ENCODE results near the gene PPP1R16B.

The PPP1R16B gene

GRCh38 chr20:38889792-38890496 is 84.4 kb downstream of the PPP1R16B start:
- Histone ChIP-seq H2AFZ (ENCODE audit: low read length) (no peak overlapping the region), H4K20me1 (ENCODE audit: insufficient read depth, low read length) (no peaks in the 10 kb centered on the region), H3K9me2 (ENCODE audit: low read depth, low read length) (no peaks in the 10 kb centered on the region), H3K4me2 (ENCODE audit: low read length) (no peak overlapping the region), H3K4me3 (ENCODE audit: low read depth, low read length, poor library complexity, severe bottlenecking) (no peak overlapping the region), H3K79me2 (ENCODE audit: insufficient read depth, low read length) (peaks cover 4% of the 10 kb centered on the region; the same call in 1 of the 2 replicates), H3K9ac (ENCODE audit: low read length) (no peak overlapping the region), H3K27ac (ENCODE audit: low read depth, low read length, poor library complexity, severe bottlenecking) (peak overlapping the region; percentile 96), H3K4me1 (ENCODE audit: insufficient read depth, low read length, severe bottlenecking) (peaks cover 42% of the 10 kb centered on the region), H3K27me3 (ENCODE audit: insufficient read depth, low read length) (no peaks in the 10 kb centered on the region), H3K9me3 (ENCODE audit: low read length) (no peaks in the 10 kb centered on the region), H3K36me3 (ENCODE audit: insufficient read depth, low read length) (peaks cover 36% of the 10 kb centered on the region; the same call in 1 of the 2 replicates), H3F3A (ENCODE audit: insufficient read depth, low read length) (peaks cover 8% of the 10 kb centered on the region)
- no peak for TF ChIP-seq EZH2 (IDR thresholded peaks at IDR 0.05; ENCODE audit: borderline replicate concordance, low read length)

- Histone ChIP-seq H3K9me3 (ENCODE audit: low read length) (no peaks in the 10 kb centered on the region), H3K9me2 (ENCODE audit: low read depth, low read length) (no peaks in the 10 kb centered on the region), H3K9ac (ENCODE audit: low read length) (no peak overlapping the region), H3K27ac (ENCODE audit: low read depth, low read length, poor library complexity, severe bottlenecking) (peak overlapping the region; percentile 96), H3K79me2 (ENCODE audit: insufficient read depth, low read length) (no peaks in the 10 kb centered on the region; the same call in 1 of the 2 replicates), H3K4me1 (ENCODE audit: insufficient read depth, low read length, severe bottlenecking) (peaks cover 42% of the 10 kb centered on the region), H3K36me3 (ENCODE audit: insufficient read depth, low read length) (peaks cover 41% of the 10 kb centered on the region), H3K4me3 (ENCODE audit: low read depth, low read length, poor library complexity, severe bottlenecking) (no peak overlapping the region), H3K4me2 (ENCODE audit: low read length) (no peak overlapping the region), H4K20me1 (ENCODE audit: insufficient read depth, low read length) (no peaks in the 10 kb centered on the region), H3K27me3 (ENCODE audit: insufficient read depth, low read length) (no peaks in the 10 kb centered on the region), H2AFZ (ENCODE audit: low read length) (no peak overlapping the region), H3F3A (ENCODE audit: insufficient read depth, low read length) (peaks cover 8% of the 10 kb centered on the region)
- TF ChIP-seq EZH2 (IDR thresholded peaks at IDR 0.05; ENCODE audit: borderline replicate concordance, low read length) (no peak), CTCF (IDR thresholded peaks at IDR 0.05; ENCODE audit: low read length) (no peak)
Observed at GRCh38 chr20:38890497-38890818, 85.0 kb downstream of the PPP1R16B start.

- TF ChIP-seq CTCF (IDR thresholded peaks at IDR 0.05; ENCODE audit: low read length), result no peak
- no peak for TF ChIP-seq EZH2 (IDR thresholded peaks at IDR 0.05; ENCODE audit: borderline replicate concordance, low read length)
- peaks cover 8% of the 10 kb centered on the region for H3F3A ChIP-seq (ENCODE audit: insufficient read depth, low read length)
- peak overlapping the region; percentile 44 for H3K9ac ChIP-seq (ENCODE audit: low read length)
- peaks cover 42% of the 10 kb centered on the region for H3K4me1 ChIP-seq (ENCODE audit: insufficient read depth, low read length, severe bottlenecking)
- H3K9me3 ChIP-seq (ENCODE audit: low read length), result no peaks in the 10 kb centered on the region
- no peaks in the 10 kb centered on the region for H3K9me2 ChIP-seq (ENCODE audit: low read depth, low read length)
- H3K27me3 ChIP-seq (ENCODE audit: insufficient read depth, low read length), result no peaks in the 10 kb centered on the region
- peak overlapping the region; percentile 64; the same call in 1 of the 2 replicates for H3K4me2 ChIP-seq (ENCODE audit: low read length)
- H3K4me3 ChIP-seq (ENCODE audit: low read depth, low read length, poor library complexity, severe bottlenecking), result no peak overlapping the region
- no peak overlapping the region for H2AFZ ChIP-seq (ENCODE audit: low read length)
- H3K27ac ChIP-seq (ENCODE audit: low read depth, low read length, poor library complexity, severe bottlenecking), result peak overlapping the region; percentile 96
- peaks cover 56% of the 10 kb centered on the region for H3K36me3 ChIP-seq (ENCODE audit: insufficient read depth, low read length)
- H3K79me2 ChIP-seq (ENCODE audit: insufficient read depth, low read length), result no peaks in the 10 kb centered on the region
- no peaks in the 10 kb centered on the region for H4K20me1 ChIP-seq (ENCODE audit: insufficient read depth, low read length)
Observed at GRCh38 chr20:38892091-38892981, 86.8 kb downstream of the PPP1R16B start.

Data from OCI-LY1 (cell line).